GM12878 (cell line): Measurements from ENCODE around the gene SSH3. TPM values are rescaled to one million over a fixed set of nuclear protein-coding genes. Genes with fewer than 3 reads are reported as not detected.

Experiments
- ATAC-seq: fragments of 200-7000 bp; cut with Tn5 transposase; 3 replicates; pipeline ENCODE4 v1.9.1; 2020; ENCODE audit warnings: mild to moderate bottlenecking, moderate library complexity
- BruUV-seq: library from RNA; stranded (reverse); fragments of 400-500 nt; replicated peaks from 2 replicates; lab custom pipeline; 2021; lab: Mats Ljungman, UMichigan
- CTCF ChIA-PET: fragments of 300-600 bp; sonication (Branson Sonifier 250); formaldehyde crosslinking; extraction: SDS; loops from one replicate; lab custom pipeline; 2021; ENCODE audit warnings: inconsistent platforms; lab: Yijun Ruan, JAX
- POLR2A ChIA-PET: fragments of 350-600 bp; formaldehyde crosslinking; extraction: SDS; loops from one replicate; lab custom pipeline; 2021; ENCODE audit warnings: inconsistent platforms; lab: Charles Lee
- RAD21 ChIA-PET: fragments of 300-600 bp; sonication (Branson Sonifier 250); formaldehyde crosslinking; loops from one replicate; lab custom pipeline; 2023; ENCODE audit warnings: antibody characterized with exemption; ENCODE audit not compliant: unreplicated experiment; lab: Charles Lee
- SMC1A ChIA-PET: fragments of 300-600 bp; sonication (Branson Sonifier 250); formaldehyde crosslinking; loops from one replicate; lab custom pipeline; 2023; ENCODE audit not compliant: unreplicated experiment, uncharacterized antibody; lab: Charles Lee
- DNase-seq: peaks from one replicate; pipeline ENCODE4 v3.0.0-alpha.2; 2011; ENCODE audit warnings: low read depth, low spot score
- FAIRE-seq: peaks from 3 replicates; lab custom pipeline; 2011; peaks lifted over from hg19 to GRCh38; lab: Jason Lieb, UNC
- H2AFZ ChIP-seq: 2 replicates; pipeline ENCODE4 v1.6.0; 2011; ENCODE audit warnings: low read depth, low read length, control low read depth; ENCODE audit not compliant: control insufficient read depth
- H3K27ac ChIP-seq: 2 replicates; pipeline ENCODE4 v1.5.1; 2011; ENCODE audit warnings: control low read depth; ENCODE audit not compliant: control insufficient read depth, insufficient read depth
- H3K27me3 ChIP-seq, 2 experiments: replicated peaks in 1 of 2; 2 replicates each; pipeline versions ENCODE4 v1.6.0 to v1.6.1; 2011; ENCODE audit warnings: low read length in 1 of 2; ENCODE audit not compliant: control insufficient read depth in 2 of 2, insufficient read depth in 2 of 2
- H3K36me3 ChIP-seq, 2 experiments: 2 replicates each; pipeline ENCODE4 v1.5.1; 2011; ENCODE audit warnings: low read length in 1 of 2; ENCODE audit not compliant: control insufficient read depth in 2 of 2, insufficient read depth in 2 of 2
- H3K4me1 ChIP-seq: 2 replicates; pipeline ENCODE4 v1.6.1; 2011; ENCODE audit warnings: mild to moderate bottlenecking, low read length, moderate library complexity, mixed read lengths; ENCODE audit not compliant: control insufficient read depth, insufficient read depth
- H3K4me2 ChIP-seq: 2 replicates; pipeline ENCODE4 v1.6.0; 2011; ENCODE audit warnings: control low read depth; ENCODE audit not compliant: control insufficient read depth, insufficient read depth
- H3K4me3 ChIP-seq: fragments of 200-600 bp; sonication (generic); 2 replicates; pipeline ENCODE4 v1.5.1; 2016
- H3K79me2 ChIP-seq: 2 replicates; pipeline ENCODE4 v1.6.0; 2011; ENCODE audit warnings: low read length; ENCODE audit not compliant: control insufficient read depth, insufficient read depth
- H3K9ac ChIP-seq: 2 replicates; pipeline ENCODE4 v1.8.0; 2011; ENCODE audit warnings: low read length, control low read depth, mixed read lengths; ENCODE audit not compliant: control insufficient read depth, insufficient read depth
- H3K9me3 ChIP-seq: replicated peaks from 3 replicates; pipeline ENCODE4 v1.5.1; 2011; ENCODE audit warnings: mild to moderate bottlenecking, low read length; ENCODE audit not compliant: control insufficient read depth, insufficient read depth
- H4K20me1 ChIP-seq: 2 replicates; pipeline ENCODE4 v1.6.0; 2011; ENCODE audit not compliant: control insufficient read depth, insufficient read depth
- CREB1 ChIP-seq: IDR thresholded peaks from 2 replicates; pipeline ENCODE4 v1.6.1; 2012; ENCODE audit warnings: low read depth, mild to moderate bottlenecking, inconsistent platforms
- EP300 ChIP-seq, 2 experiments: fragments of 150-350 bp in 1 of 2; IDR thresholded peaks; 2 replicates each; pipeline ENCODE4 v1.6.1; 2011 to 2012; ENCODE audit warnings: low read depth in 2 of 2, low read length in 2 of 2, borderline replicate concordance in 1 of 2, improper control_type of control experiment in 1 of 2, inconsistent platforms in 1 of 2; ENCODE audit not compliant: control insufficient read depth in 1 of 2
- FOXM1 ChIP-seq: IDR thresholded peaks from 2 replicates; pipeline ENCODE4 v1.6.1; 2012; ENCODE audit warnings: low read depth, mild to moderate bottlenecking, inconsistent platforms, low read length, moderate library complexity
- NFYB ChIP-seq: IDR thresholded peaks from 2 replicates; pipeline ENCODE4 v1.6.1; 2011; ENCODE audit warnings: low read depth, mild to moderate bottlenecking, low read length, improper control_type of control experiment, moderate library complexity; ENCODE audit not compliant: insufficient read depth
- NR2C2 ChIP-seq: IDR thresholded peaks from 2 replicates; pipeline ENCODE4 v1.6.1; 2011; ENCODE audit warnings: borderline replicate concordance, low read depth; ENCODE audit not compliant: control insufficient read depth, insufficient read length
- SREBF2 ChIP-seq: IDR thresholded peaks from 2 replicates; pipeline ENCODE4 v1.6.1; 2012; ENCODE audit warnings: mild to moderate bottlenecking, low read length
- SUPT20H ChIP-seq: IDR thresholded peaks from 2 replicates; pipeline ENCODE4 v1.6.1; 2011; ENCODE audit warnings: low read depth, mild to moderate bottlenecking, low read length, moderate library complexity, borderline replicate concordance; ENCODE audit not compliant: control insufficient read depth
- TCF12 ChIP-seq: IDR thresholded peaks from 2 replicates; pipeline ENCODE4 v1.6.1; 2011; ENCODE audit warnings: low read depth, mild to moderate bottlenecking, low read length
- TCF3 ChIP-seq: IDR thresholded peaks from 2 replicates; pipeline ENCODE4 v1.6.1; 2012; ENCODE audit warnings: low read depth, mild to moderate bottlenecking, low read length, borderline replicate concordance; ENCODE audit not compliant: insufficient read depth
- TCF7 ChIP-seq: IDR thresholded peaks from 2 replicates; pipeline ENCODE4 v1.6.1; 2014; ENCODE audit warnings: antibody characterized with exemption, borderline replicate concordance
- ZNF274 ChIP-seq: IDR thresholded peaks from one replicate; pipeline ENCODE4 v1.8.0; 2011; ENCODE audit not compliant: insufficient read length, insufficient read depth
- WGBS: methylation state at CpG from one replicate; pipeline ENCODE4 v1.1.6; 2016; ENCODE audit warnings: low lambda C conversion rate; ENCODE audit not compliant: insufficient replicate concordance, insufficient coverage; ENCODE audit errors: missing lambda C conversion rate; 5-methylcytosine and 5-hydroxymethylcytosine counted together
- in situ Hi-C: fragments of 300-500 bp; cut with MboI; formaldehyde crosslinking; loops from 9 replicates; pipeline ENCODE4 v1.14.3; 2018; ENCODE audit warnings: mixed read lengths
- intact Hi-C: fragments of 100-400 bp; cut with micrococcal nuclease; formaldehyde crosslinking; loops from one replicate; pipeline ENCODE4 v1.14.2; 2022; ENCODE audit not compliant: unreplicated experiment
- polyA plus RNA-seq, 11 experiments: library from polyadenylated mRNA; depleted of rRNA in 4 of 11; unstranded in 6 of 11; stranded (reverse) in 5 of 11; fragments of >200 nt; fragmentation: Nextera tagmentation in 4 of 11; fragmentation: Illumina TruSeq in 1 of 11; extraction: Ambion mirVana in 4 of 11; extraction: Trizol in 1 of 11; gene quantifications; 1 replicate in 1 of 11; 2 replicates in 10 of 11; pipeline versions ENCODE4 v1.2.1 to v1.2.3, GENCODE V29; 2011 to 2016; ENCODE audit warnings: inconsistent platforms in 2 of 11, missing spikeins in 2 of 11, low read depth in 1 of 11
- total RNA-seq, 4 experiments: library from RNA; depleted of rRNA in 3 of 4; stranded (reverse); fragments of >200 nt in 3 of 4; fragmentation: Illumina TruSeq in 1 of 4; extraction: Trizol in 1 of 4; gene quantifications; 2 replicates each; pipeline versions ENCODE4 v1.2.1 to v1.2.3, GENCODE V29; 2013 to 2021
- TF ChIP-seq, protein P1 (sequence below): fragments of 450-650 bp; IDR thresholded peaks from 2 replicates; pipeline ENCODE4 v1.6.1; 2017; ENCODE audit warnings: mild to moderate bottlenecking, moderate library complexity
- TF ChIP-seq, protein P2 (sequence below): fragments of 450-650 bp; IDR thresholded peaks from 2 replicates; pipeline ENCODE4 v1.6.1; 2017; ENCODE audit warnings: low read depth, mild to moderate bottlenecking, moderate library complexity
- TF ChIP-seq, protein P3 (sequence below): IDR thresholded peaks from 2 replicates; pipeline ENCODE4 v1.6.1; 2011; ENCODE audit warnings: low read depth, low read length, improper control_type of control experiment, borderline replicate concordance
- TF ChIP-seq, protein P4 (sequence below): fragments of 450-650 bp; IDR thresholded peaks from 2 replicates; pipeline ENCODE4 v1.6.1; 2018; ENCODE audit warnings: mild to moderate bottlenecking, low read depth, moderate library complexity; ENCODE audit not compliant: partially characterized antibody

The SSH3 gene
- total and polyA plus RNA-seq, 10 of the 15 experiments (the other 5 are each of a cell fraction or from before 2014, with no cell fraction given), result 0.05 to 0.83 (median 0.28) TPM; not detected in 3

DNA sequence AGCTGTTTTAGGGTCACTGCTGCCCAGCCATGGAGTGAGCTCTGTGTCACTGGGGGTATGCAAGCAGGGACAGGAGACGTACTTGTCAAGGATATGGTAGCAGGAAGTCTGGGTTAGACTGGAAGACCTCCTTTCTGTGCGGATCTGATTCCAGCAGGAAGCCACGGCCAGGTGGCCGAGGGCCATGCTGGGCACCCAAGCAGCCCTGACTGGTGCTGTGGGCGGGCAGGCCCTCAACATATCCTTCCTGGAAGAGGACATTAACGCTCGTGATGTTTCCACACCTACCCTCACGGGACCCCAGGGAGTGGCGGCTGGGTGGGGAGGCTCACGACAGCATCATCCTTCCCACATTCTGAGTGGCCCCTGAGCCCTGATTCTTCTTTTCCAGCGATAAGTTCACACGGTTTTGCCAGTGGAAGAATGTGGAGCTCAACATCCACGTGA, 23.0 kb upstream of the SSH3 start:
- DNase-seq (no peak), ATAC-seq (no peak), FAIRE-seq (no peak)
- H3K79me2 ChIP-seq, result peaks cover 37% of the 10 kb centered on the region
- H3K4me3 ChIP-seq, result no peak overlapping the region
- ChIA-PET CTCF (no interaction called here), SMC1A (no interaction called here), POLR2A (no interaction called here), RAD21 (no interaction called here)
- H3K27me3 ChIP-seq, result no peaks in the 10 kb centered on the region
- intact Hi-C loops (no loop called here), in situ Hi-C loops (no loop called here)
- no TSS peak for BruUV-seq
- H4K20me1 ChIP-seq, result no peaks in the 10 kb centered on the region
- H3K9me3 ChIP-seq, result no peaks in the 10 kb centered on the region
- no peak overlapping the region for H3K9ac ChIP-seq
- H3K4me2 ChIP-seq, result no peak overlapping the region
- H3K27ac ChIP-seq, result no peak overlapping the region
- peaks cover 26 to 71% of the 10 kb centered on the region in 2 experiments for H3K36me3 ChIP-seq
- H2AFZ ChIP-seq, result no peak overlapping the region
- 73% methylated on average over 13 of the region's 13 CpGs for WGBS
- TF ChIP-seq TCF12 (no peak), ZNF274 (no peak), SREBF2 (no peak), NR2C2 (no peak), TCF7 (no peak), EP300 (IDR thresholded peaks at IDR 0.05; ENCODE audit: borderline replicate concordance in 1 of 2, control insufficient read depth in 1 of 2, low read depth in 2 of 2, low read length in 2 of 2) (no peak), NFYB (no peak), CREB1 (no peak), SUPT20H (no peak), FOXM1 (no peak), TCF3 (no peak)
- TF ChIP-seq, protein P1, sequence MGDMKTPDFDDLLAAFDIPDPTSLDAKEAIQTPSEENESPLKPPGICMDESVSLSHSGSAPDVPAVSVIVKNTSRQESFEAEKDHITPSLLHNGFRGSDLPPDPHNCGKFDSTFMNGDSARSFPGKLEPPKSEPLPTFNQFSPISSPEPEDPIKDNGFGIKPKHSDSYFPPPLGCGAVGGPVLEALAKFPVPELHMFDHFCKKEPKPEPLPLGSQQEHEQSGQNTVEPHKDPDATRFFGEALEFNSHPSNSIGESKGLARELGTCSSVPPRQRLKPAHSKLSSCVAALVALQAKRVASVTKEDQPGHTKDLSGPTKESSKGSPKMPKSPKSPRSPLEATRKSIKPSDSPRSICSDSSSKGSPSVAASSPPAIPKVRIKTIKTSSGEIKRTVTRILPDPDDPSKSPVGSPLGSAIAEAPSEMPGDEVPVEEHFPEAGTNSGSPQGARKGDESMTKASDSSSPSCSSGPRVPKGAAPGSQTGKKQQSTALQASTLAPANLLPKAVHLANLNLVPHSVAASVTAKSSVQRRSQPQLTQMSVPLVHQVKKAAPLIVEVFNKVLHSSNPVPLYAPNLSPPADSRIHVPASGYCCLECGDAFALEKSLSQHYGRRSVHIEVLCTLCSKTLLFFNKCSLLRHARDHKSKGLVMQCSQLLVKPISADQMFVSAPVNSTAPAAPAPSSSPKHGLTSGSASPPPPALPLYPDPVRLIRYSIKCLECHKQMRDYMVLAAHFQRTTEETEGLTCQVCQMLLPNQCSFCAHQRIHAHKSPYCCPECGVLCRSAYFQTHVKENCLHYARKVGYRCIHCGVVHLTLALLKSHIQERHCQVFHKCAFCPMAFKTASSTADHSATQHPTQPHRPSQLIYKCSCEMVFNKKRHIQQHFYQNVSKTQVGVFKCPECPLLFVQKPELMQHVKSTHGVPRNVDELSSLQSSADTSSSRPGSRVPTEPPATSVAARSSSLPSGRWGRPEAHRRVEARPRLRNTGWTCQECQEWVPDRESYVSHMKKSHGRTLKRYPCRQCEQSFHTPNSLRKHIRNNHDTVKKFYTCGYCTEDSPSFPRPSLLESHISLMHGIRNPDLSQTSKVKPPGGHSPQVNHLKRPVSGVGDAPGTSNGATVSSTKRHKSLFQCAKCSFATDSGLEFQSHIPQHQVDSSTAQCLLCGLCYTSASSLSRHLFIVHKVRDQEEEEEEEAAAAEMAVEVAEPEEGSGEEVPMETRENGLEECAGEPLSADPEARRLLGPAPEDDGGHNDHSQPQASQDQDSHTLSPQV, result no peak
- TF ChIP-seq, protein P2, sequence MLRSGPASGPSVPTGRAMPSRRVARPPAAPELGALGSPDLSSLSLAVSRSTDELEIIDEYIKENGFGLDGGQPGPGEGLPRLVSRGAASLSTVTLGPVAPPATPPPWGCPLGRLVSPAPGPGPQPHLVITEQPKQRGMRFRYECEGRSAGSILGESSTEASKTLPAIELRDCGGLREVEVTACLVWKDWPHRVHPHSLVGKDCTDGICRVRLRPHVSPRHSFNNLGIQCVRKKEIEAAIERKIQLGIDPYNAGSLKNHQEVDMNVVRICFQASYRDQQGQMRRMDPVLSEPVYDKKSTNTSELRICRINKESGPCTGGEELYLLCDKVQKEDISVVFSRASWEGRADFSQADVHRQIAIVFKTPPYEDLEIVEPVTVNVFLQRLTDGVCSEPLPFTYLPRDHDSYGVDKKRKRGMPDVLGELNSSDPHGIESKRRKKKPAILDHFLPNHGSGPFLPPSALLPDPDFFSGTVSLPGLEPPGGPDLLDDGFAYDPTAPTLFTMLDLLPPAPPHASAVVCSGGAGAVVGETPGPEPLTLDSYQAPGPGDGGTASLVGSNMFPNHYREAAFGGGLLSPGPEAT, result no peak
- TF ChIP-seq, protein P3, sequence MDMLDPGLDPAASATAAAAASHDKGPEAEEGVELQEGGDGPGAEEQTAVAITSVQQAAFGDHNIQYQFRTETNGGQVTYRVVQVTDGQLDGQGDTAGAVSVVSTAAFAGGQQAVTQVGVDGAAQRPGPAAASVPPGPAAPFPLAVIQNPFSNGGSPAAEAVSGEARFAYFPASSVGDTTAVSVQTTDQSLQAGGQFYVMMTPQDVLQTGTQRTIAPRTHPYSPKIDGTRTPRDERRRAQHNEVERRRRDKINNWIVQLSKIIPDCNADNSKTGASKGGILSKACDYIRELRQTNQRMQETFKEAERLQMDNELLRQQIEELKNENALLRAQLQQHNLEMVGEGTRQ, result no peak
- TF ChIP-seq, protein P4, sequence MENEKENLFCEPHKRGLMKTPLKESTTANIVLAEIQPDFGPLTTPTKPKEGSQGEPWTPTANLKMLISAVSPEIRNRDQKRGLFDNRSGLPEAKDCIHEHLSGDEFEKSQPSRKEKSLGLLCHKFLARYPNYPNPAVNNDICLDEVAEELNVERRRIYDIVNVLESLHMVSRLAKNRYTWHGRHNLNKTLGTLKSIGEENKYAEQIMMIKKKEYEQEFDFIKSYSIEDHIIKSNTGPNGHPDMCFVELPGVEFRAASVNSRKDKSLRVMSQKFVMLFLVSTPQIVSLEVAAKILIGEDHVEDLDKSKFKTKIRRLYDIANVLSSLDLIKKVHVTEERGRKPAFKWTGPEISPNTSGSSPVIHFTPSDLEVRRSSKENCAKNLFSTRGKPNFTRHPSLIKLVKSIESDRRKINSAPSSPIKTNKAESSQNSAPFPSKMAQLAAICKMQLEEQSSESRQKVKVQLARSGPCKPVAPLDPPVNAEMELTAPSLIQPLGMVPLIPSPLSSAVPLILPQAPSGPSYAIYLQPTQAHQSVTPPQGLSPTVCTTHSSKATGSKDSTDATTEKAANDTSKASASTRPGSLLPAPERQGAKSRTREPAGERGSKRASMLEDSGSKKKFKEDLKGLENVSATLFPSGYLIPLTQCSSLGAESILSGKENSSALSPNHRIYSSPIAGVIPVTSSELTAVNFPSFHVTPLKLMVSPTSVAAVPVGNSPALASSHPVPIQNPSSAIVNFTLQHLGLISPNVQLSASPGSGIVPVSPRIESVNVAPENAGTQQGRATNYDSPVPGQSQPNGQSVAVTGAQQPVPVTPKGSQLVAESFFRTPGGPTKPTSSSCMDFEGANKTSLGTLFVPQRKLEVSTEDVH, result no peak
- TF ChIP-seq, all 136 proteins: peak for 0
- H3K4me1 ChIP-seq, result peaks cover 28% of the 10 kb centered on the region
